SHP77 (cell line): ENCODE results near the gene EBF3.

Experiments used
- DNase-seq, 2 experiments: peaks; one replicate each; lab custom pipeline; 2025; lab: John Stamatoyannopoulos, UW

Gene EBF3

GRCh38 chr10:129833468-129833950, 130.6 kb downstream of the EBF3 start:
- no peak for DNase-seq

- DNase-seq: no peak
These were observed 131.3 kb downstream of the EBF3 start for GRCh38 chr10:129832573-129833467.

- no peak for DNase-seq
These were observed 132.9 kb downstream of the EBF3 start for GRCh38 chr10:129831150-129831549.

- no peak for DNase-seq
These were observed 138.2 kb downstream of the EBF3 start for GRCh38 chr10:129825826-129826225.

DNA sequence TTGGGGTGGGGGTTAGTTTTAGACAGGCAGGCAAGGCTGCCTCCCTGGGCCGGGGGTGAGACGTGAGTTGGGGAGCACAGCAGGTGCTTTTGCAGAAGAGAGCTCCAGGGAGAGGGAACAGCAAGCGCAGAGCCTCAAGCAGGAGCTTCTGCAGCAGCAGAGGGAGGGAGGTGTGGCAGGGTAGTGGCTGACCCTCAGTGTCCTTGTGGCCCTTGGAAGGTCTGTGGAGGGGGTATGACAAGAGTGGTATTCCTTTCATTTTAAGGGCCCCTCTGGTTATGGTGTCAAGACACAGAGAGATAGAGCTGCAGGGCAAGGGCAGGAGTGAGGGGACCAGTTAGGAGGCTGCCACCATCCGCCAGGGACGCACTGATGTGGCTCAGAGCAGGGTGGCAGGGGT, 138.9 kb downstream of the EBF3 start:
- DNase-seq: no peak

GRCh38 chr10:129820451-129820850, 143.6 kb downstream of the EBF3 start:
- DNase-seq: no peak

- no peak for DNase-seq
These were observed 147.4 kb downstream of the EBF3 start for GRCh38 chr10:129816656-129817045.

GRCh38 chr10:129815898-129816655, 148.0 kb downstream of the EBF3 start:
- no peak for DNase-seq

- DNase-seq: no peak
These were observed 149.1 kb downstream of the EBF3 start for GRCh38 chr10:129814681-129815646.

DNA sequence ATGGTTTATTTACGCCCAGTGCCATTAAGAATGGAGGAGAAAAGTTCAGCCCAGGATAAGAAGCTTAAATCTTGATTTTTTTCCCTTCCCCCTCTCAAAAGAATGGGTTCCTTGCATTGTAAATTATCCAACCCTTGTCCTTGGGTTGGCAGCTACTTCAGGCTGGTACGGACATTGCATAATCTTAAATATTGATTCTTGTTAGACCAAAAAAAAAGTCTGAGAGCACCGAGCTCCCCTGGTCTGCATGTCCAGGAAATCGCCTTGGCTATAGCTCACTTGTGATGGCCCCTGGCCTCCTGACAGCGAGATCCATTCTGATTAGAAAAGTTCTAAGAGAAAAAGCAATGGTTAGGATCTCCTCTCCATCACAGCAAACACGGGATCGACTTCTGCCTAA, 151.7 kb downstream of the EBF3 start:
- no peak for DNase-seq

- DNase-seq: no peak
These were observed 152.9 kb downstream of the EBF3 start for GRCh38 chr10:129811208-129811607.

- DNase-seq: no peak
These were observed 154.2 kb downstream of the EBF3 start for GRCh38 chr10:129809841-129810240.

DNA sequence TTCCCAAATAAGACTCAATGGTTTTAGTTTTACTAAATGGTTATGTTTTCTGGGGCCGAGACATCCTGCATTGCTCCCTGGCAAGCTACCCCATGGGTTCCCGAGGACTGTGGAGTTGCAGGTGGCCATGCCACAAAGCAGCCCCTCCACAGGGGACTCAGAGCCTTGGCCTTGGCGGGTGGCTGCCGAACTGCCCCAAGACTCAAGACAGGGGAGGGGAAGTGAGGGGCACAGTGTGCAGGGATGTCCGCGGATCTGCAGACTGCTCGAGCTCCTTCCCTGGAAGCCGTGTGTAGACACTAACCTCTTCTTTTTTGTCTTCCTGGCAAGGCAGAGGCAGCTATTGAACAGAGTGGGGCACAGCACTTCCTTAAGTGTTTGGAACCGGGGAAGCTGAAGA, 154.6 kb downstream of the EBF3 start:
- DNase-seq: no peak

DNA sequence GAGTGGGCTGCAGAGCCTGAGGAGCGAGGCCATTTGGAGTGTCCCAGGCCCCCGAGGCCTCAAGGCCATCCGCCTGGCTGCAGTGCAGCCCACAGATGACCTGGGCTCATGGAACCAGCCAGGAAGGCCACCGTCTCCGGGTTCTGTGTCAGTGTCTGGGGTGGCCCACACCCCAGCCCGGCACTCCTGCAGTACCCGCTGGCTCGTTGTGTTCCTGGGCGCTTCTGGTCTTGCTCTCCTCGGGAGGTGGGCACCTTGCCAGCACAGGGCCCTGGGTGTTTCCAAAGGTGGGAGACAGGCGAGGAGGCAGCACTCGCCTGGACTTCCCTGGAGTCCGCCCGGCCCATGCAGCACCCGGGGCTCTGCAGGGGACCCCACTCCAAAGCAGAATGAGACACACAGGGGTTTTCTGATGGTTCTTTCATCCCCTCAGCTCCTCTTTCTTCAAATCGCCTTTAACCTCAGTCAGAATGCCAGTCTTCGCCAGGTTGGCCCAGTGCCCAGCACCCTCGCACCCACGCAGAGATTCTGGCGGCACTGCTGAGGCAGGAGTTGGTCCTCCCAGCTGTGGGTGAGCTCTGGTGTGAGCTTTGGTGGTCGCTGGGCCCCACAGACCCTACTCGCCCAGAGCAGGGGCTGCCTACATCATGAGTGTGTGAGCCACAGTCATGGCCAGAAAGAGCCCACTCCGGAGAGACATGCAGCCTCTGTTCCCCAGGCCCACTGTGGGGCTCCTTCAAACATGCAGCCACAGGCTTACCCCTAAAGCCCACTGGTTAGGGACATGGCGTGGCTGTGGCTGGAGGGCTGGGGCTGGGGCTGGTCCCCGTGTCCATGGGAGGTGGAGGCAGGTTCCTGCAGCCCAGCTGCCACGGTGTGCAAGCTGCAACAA, 155.7 kb downstream of the EBF3 start:
- DNase-seq: no peak

- DNase-seq: no peak
These were observed 156.9 kb downstream of the EBF3 start for GRCh38 chr10:129807211-129807610.

DNA sequence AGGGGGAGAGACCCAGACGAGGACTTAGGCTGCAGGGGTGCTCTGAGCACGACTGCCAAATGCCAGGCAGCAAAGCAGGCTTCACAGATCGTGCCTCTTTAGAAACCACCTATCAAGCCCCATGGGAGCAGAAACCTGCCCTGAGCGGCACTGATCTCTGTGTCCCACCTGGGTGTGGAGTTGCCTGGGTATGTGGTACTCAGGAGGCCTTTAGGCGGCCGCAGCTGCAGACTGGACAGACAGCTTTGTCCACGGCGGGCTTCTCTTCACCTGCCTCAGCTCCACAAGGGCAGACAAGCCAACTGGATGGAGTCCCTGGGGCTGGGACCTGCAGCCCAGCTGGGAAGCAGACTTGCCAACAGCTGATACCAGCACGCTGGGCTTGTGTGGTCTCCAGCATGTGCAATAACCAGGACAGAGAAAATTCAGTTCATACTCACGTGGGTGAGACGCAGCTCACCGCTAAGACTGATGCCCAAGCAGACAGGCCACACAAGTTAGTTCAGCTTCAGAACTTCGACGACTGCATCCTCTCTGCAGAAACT, 163.2 kb downstream of the EBF3 start:
- DNase-seq: no peak

GRCh38 chr10:129799942-129800341, 164.1 kb downstream of the EBF3 start:
- DNase-seq: no peak

GRCh38 chr10:129796710-129797420, 167.2 kb downstream of the EBF3 start:
- no peak for DNase-seq

GRCh38 chr10:129793996-129794395, 170.1 kb downstream of the EBF3 start:
- no peak for DNase-seq

DNA sequence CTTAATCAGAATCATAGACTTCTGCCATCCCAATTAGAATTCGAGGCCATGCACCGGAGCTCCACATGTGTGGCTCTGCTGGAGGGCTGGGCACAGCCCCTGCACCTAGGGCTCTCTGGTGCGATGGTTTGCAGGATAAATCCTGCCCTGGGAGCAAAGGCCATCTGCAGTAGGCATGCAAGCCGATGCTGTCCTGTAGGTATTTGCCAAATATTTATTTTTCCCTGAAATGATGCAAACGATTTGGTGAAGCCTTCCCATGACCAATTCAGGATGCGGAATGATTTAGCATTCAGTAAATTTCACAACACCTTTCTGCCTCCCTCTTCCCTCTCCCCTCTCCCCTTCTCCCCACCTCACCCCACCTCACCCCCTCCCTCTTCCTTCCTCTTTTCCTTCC, 170.6 kb downstream of the EBF3 start:
- no peak for DNase-seq
